ENCODE data around the gene ANO6. TPM values are rescaled to one million over a fixed set of nuclear protein-coding genes. Genes with fewer than 3 reads are reported as not detected.
"Not testable (repeated sequence)": the region's sequence is repeated elsewhere in the genome, so short reads cannot be mapped to it uniquely, and the experiment has no call there.

ANO6 gene
- total and polyA plus RNA-seq, 5 donors, result 14.4 to 51.0 (median 46.8) TPM

DNA sequence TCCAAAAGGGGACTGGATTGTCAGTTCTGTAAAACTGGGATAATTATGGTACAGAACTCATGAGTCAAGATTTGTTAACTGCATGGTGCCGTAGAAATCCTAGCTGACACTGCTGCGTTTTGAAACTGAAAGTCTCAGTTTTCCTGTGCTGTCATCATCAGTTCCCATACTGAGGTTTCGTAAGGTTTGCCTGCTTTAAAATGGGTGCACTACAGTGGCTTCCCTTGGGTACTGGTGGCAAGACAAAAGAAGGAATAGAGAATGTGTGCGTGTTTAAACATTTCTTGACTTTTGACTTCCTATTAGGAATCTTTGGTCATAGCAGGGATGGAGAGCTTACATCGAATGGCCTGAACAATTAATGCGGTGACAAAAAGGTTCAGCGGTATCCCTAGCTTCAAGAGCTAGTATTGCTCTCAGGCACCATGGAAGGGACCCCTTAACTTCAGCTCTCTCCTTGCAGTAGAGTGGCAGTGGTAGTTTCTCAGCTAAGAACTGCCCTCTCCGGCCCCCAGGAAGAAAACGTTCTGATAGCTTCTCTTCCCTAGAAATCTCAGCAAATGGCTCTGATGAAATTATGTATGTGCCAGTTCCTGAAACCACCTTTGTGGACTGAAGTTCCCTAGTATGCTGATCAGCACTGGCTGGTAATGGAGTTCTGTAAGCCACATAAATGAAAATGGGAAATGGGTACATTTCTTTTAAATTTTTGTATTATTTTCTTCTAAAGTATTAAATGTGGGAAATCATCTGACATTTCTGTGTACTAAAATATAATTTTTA lies 28.9 kb downstream of the ANO6 start:
- DNase-seq (no peak), ATAC-seq (peak; percentile 75 to 79)
- Histone ChIP-seq H3K27ac (ENCODE audit: low read length) (peak overlapping the region; percentile 19), H3K9me3 (ENCODE audit: control insufficient read depth, low read length) (no peaks in the 10 kb centered on the region), H3K4me1 (ENCODE audit: control insufficient read depth, insufficient read depth, low read length) (peaks cover 6% of the 10 kb centered on the region), H3K4me3 (ENCODE audit: low read length) (peak overlapping the region; percentile 35), H3K27me3 (ENCODE audit: control insufficient read depth, insufficient read depth) (no peaks in the 10 kb centered on the region)
- 77% methylated on average over 9 of the region's 9 CpGs for WGBS
- intact Hi-C loops (cut with DNase I), result no loop called here

DNA sequence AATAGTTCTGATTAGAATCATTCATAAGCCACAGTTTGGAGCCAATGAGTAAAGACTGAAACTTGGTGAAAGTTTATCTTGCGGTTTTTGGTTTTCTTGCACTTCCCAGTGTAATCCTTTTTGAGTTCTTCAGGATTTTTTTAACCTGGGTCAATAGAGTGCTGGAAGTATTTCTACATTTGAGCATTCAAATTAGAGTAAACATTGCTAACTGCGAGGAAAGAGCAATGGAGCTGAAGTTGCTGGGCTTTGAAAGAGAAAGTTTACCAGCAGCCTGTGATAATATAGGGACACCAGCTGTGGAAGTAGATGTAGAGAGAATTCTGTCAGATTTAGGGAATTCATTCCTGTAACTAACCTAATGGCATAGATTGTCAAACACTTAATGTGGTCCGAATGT lies 30.3 kb downstream of the ANO6 start:
- intact Hi-C loops (cut with DNase I), result no loop called here
- no peak overlapping the region for H3K4me3 ChIP-seq (ENCODE audit: low read length)
- WGBS, result 94% methylated on average over 3 of the region's 3 CpGs
- H3K27ac ChIP-seq (ENCODE audit: low read length), result no peak overlapping the region
- DNase-seq (no peak), ATAC-seq (no peak)
- no peaks in the 10 kb centered on the region for H3K27me3 ChIP-seq (ENCODE audit: control insufficient read depth, insufficient read depth)
- peaks cover 6% of the 10 kb centered on the region for H3K4me1 ChIP-seq (ENCODE audit: control insufficient read depth, insufficient read depth, low read length)
- H3K9me3 ChIP-seq (ENCODE audit: control insufficient read depth, low read length), result no peaks in the 10 kb centered on the region

DNA sequence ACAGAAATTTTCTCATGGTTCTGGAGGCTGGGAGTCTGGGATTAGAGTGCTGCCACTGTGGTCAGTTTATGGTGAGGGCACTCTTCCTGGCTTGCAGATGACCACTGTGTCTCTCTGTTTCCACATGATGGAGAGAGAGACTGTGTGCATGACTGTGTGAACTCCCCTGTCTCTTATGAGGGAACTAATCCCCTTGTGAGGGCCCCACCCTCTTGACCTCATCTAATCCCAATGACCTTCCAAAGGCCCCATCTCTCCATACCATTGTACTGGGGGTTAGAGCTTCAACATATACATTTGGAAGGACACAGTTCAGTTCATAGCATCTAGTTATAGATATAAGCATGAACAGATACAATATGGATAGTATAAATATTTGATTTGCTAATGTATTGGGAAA lies 31.7 kb downstream of the ANO6 start:
- H3K4me3 ChIP-seq (ENCODE audit: low read length), result no peak overlapping the region
- no peak overlapping the region for H3K27ac ChIP-seq (ENCODE audit: low read length)
- DNase-seq (no peak), ATAC-seq (no peak)
- H3K9me3 ChIP-seq (ENCODE audit: control insufficient read depth, low read length), result no peaks in the 10 kb centered on the region
- no peaks in the 10 kb centered on the region for H3K27me3 ChIP-seq (ENCODE audit: control insufficient read depth, insufficient read depth)
- intact Hi-C loops (cut with DNase I), result no loop called here
- H3K4me1 ChIP-seq (ENCODE audit: control insufficient read depth, insufficient read depth, low read length), result peaks cover 3% of the 10 kb centered on the region

DNA sequence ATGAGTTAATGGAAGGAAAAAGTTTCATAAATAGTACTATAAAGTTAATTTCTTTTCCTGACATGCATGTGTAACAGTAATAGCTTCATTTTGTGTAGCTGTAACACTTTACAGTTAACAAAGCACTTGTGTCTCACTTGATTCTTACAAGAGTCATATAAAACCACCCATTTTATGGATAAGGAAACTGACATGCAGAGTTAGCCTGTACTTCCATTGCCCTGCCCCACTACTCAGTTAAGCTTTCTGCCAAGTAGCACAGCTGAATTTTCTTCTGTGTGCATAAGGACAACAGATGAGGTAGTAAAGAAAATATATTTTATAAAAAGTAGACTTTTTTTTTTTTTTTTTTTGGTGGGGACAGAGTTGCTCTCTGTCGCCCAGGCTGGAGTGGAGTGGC lies 32.2 kb downstream of the ANO6 start:
- H3K9me3 ChIP-seq (ENCODE audit: control insufficient read depth, low read length), result no peaks in the 10 kb centered on the region
- ATAC-seq (no peak), DNase-seq (no peak)
- no peaks in the 10 kb centered on the region for H3K27me3 ChIP-seq (ENCODE audit: control insufficient read depth, insufficient read depth)
- H3K4me3 ChIP-seq (ENCODE audit: low read length), result no peak overlapping the region
- no peak overlapping the region for H3K27ac ChIP-seq (ENCODE audit: low read length)
- intact Hi-C loops (cut with DNase I), result no loop called here
- WGBS, result 96% methylated on average over 1 of the region's 1 CpG
- peaks cover 3% of the 10 kb centered on the region for H3K4me1 ChIP-seq (ENCODE audit: control insufficient read depth, insufficient read depth, low read length)

DNA sequence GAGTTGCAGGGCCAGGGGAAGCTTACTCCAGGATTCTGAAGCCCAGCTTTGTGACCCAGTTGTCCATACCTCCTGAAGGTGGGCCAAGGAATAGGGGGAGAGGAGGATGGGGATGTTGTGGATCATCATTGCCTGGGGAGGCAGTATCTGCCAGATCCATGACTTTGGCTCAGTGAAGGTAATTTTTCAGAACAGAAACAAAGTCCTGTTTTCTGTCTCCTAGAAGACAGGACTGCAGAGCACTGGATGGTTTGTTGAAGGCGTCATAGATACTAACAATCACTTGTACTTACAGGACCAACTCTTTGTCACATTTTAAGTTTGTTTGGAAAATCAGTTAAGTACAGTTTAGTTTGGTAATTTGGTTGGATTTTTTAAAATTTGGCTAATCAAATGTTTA lies 38.4 kb downstream of the ANO6 start:
- H3K9me3 ChIP-seq (ENCODE audit: control insufficient read depth, low read length), result no peaks in the 10 kb centered on the region
- H3K4me3 ChIP-seq (ENCODE audit: low read length), result no peak overlapping the region
- ATAC-seq (no peak), DNase-seq (no peak)
- intact Hi-C loops (cut with DNase I), result no loop called here
- no peaks in the 10 kb centered on the region for H3K27me3 ChIP-seq (ENCODE audit: control insufficient read depth, insufficient read depth)
- H3K4me1 ChIP-seq (ENCODE audit: control insufficient read depth, insufficient read depth, low read length), result peaks cover 7% of the 10 kb centered on the region
- 76% methylated on average over 1 of the region's 1 CpG for WGBS
- H3K27ac ChIP-seq (ENCODE audit: low read length), result no peak overlapping the region

DNA sequence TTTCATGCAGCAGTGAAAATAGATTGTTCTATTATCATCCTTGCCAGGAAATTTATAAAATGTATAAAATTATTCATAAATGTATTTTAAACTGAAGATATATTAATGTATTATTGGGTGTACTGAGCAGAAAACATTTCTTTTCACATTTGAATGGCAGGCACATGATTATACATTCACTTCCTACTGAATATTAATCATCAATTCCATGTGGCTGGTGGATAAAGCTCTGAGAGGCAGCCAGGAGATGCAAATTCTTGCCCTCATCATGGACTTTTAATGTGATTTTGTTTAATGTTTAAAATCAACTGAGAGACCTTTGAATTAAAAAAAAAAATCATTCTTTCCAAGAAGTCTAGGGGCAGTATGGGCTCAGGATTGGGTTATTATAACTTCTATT lies 40.8 kb downstream of the ANO6 start:
- Histone ChIP-seq H3K4me1 (ENCODE audit: control insufficient read depth, insufficient read depth, low read length) (peaks cover 16% of the 10 kb centered on the region), H3K4me3 (ENCODE audit: low read length) (no peak overlapping the region), H3K27ac (ENCODE audit: low read length) (no peak overlapping the region), H3K27me3 (ENCODE audit: control insufficient read depth, insufficient read depth) (no peaks in the 10 kb centered on the region), H3K9me3 (ENCODE audit: control insufficient read depth, low read length) (no peaks in the 10 kb centered on the region)
- ATAC-seq (no peak), DNase-seq (no peak)
- intact Hi-C loops (cut with DNase I), result no loop called here

DNA sequence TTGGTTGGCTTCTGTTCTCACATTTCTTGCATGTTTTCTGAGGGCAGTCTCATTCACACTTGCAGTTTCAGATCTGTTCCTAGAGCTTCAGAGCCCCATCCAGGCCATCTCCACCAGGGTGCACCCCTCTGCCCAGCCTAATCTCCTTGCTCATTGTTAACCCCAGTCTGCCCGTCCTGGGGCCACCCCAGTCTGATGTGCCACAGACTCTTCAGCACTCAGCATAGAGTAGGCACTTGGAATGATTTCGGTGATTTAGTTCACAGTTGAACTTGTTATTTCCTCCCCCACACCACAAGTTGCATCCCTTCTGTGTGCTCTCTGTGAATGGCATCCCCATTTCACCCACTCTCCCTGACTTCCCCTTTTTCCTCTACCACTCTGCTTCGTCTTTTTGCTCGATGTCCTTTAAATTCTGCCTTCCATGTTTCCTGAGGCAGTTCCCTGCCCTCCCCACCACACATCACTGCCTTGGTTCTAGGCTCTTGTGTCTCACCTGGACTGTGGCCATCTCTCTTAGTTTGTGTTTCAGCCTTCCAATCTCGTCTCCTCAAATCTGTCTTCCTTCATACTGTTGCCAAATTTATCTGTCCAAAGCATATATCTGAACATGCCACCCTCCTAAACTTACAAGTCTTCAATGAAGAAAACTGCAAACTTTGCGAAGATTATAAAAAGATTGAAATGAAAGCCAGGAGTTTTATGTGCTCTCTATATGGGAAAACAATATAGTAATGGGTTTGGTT lies 41.5 kb downstream of the ANO6 start:
- Histone ChIP-seq H3K27ac (ENCODE audit: low read length) (no peak overlapping the region), H3K27me3 (ENCODE audit: control insufficient read depth, insufficient read depth) (no peaks in the 10 kb centered on the region), H3K4me1 (ENCODE audit: control insufficient read depth, insufficient read depth, low read length) (peaks cover 16% of the 10 kb centered on the region), H3K4me3 (ENCODE audit: low read length) (no peak overlapping the region), H3K9me3 (ENCODE audit: control insufficient read depth, low read length) (no peaks in the 10 kb centered on the region)
- ATAC-seq, result peak in 1 of 2 donors; percentile 49
- DNase-seq, result no peak
- 68% methylated on average over 6 of the region's 6 CpGs for WGBS
- intact Hi-C loops (cut with DNase I), result no loop called here

DNA sequence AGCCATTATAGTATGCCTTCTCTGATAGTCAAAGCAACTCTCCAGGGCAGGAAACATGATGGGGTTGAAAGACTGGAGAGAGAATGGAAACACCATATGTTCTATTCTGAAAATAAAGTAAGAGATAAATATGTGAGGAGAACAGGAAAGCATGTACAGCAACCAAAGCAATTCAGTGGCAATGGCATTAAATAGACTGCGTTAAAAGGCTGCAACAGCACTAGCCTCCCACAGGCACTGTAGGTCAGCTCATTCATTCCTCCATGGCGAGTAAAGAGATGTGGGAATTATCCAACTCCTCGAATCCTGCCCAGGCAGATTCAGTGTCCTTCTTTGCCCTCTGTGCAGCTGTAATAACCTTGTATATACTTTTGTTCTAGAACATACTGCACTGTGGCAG lies 43.8 kb downstream of the ANO6 start:
- no peak overlapping the region for H3K4me3 ChIP-seq (ENCODE audit: low read length)
- H3K4me1 ChIP-seq (ENCODE audit: control insufficient read depth, insufficient read depth, low read length), result peaks cover 18% of the 10 kb centered on the region
- no peak for ATAC-seq
- no peak for DNase-seq
- 55% methylated on average over 3 of the region's 3 CpGs for whole genome bisulfite sequencing
- H3K27ac ChIP-seq (ENCODE audit: low read length), result no peak overlapping the region
- H3K9me3 ChIP-seq (ENCODE audit: control insufficient read depth, low read length), result no peaks in the 10 kb centered on the region
- intact Hi-C loops (cut with DNase I), result no loop called here
- no peaks in the 10 kb centered on the region for H3K27me3 ChIP-seq (ENCODE audit: control insufficient read depth, insufficient read depth)

DNA sequence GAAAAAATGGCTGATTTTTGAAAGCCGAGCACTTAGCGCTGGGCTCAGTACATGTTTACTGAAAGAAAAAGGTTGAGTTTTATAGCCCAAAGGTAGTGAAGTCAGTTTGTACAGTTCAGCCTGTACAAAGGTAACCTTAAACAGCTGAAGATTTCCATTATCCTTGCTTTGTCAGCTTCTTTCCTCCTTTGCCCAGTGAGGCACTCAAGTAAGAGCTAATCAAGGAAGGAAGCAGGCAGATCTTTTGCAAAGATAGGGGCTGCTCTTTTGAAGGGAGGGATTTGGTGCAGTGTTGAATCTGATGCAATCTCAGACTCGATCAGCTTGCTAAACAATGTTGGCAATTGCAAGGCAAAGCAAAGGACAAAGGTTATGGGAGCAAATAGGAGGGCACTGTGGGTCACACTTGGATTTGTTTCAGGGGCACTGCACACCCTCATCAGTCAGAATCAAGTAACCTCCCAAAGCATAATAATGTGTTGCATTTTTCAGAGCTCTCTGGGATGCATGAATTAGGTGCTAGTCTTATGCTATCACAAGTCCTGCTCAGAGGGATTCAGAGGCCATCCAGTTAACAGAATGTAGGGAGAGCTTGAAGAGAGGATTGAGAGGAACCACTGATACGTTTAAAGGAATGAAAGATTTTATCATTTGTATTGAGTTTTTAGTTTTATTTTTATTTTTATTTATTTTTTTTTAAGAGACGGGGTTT lies 44.4 kb downstream of the ANO6 start:
- Histone ChIP-seq H3K27me3 (ENCODE audit: control insufficient read depth, insufficient read depth) (no peaks in the 10 kb centered on the region), H3K27ac (ENCODE audit: low read length) (no peak overlapping the region), H3K4me1 (ENCODE audit: control insufficient read depth, insufficient read depth, low read length) (peaks cover 18% of the 10 kb centered on the region), H3K4me3 (ENCODE audit: low read length) (no peak overlapping the region), H3K9me3 (ENCODE audit: control insufficient read depth, low read length) (no peaks in the 10 kb centered on the region)
- DNase-seq, result no peak
- intact Hi-C loops (cut with DNase I), result no loop called here
- ATAC-seq, result peak; percentile 15 to 58
- WGBS, result 71% methylated on average over 5 of the region's 5 CpGs

DNA sequence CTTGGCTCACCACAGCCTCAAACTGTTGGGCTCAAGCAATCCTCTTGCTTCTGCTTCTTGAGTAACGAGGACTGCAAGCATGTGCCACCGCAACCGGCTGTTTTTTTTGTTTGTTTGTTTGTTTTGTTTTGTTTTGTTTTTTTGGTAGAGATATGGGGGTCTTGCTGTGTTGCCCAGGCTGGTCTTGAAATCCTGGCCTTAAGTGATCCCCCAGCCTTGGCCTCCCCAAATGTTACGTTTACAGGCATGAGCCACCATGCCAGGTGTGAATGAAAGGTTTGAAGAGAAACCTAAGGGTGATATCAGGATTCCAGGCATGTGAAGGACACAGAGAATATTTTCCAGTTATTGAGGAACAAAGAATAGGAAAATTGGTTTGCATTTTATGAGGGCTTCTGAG lies 45.0 kb downstream of the ANO6 start:
- no peak overlapping the region for H3K4me3 ChIP-seq (ENCODE audit: low read length)
- DNase-seq (no peak), ATAC-seq (no peak)
- H3K27me3 ChIP-seq (ENCODE audit: control insufficient read depth, insufficient read depth), result no peaks in the 10 kb centered on the region
- no peaks in the 10 kb centered on the region for H3K9me3 ChIP-seq (ENCODE audit: control insufficient read depth, low read length)
- intact Hi-C loops (cut with DNase I), result no loop called here
- H3K4me1 ChIP-seq (ENCODE audit: control insufficient read depth, insufficient read depth, low read length), result peaks cover 18% of the 10 kb centered on the region
- no peak overlapping the region for H3K27ac ChIP-seq (ENCODE audit: low read length)
- 93% methylated on average over 4 of the region's 4 CpGs for WGBS

DNA sequence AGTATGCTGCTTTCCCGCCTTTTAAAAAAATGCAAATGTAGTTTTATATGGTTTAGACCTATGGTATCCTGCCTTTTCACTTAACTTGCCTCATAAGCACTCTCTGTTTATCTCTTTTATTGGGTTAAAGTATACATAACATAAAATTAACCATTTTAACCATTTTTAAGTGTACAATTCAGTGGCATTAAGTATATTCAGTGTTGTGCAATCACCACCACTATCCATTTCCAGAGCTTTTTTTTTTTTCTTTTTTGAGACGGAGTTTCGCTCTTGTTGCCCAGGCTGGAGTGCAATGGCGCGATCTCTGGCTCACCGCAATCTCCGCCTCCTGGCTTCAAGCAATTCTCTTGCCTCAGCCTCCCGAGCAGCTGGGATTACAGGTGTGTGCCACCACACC lies 46.3 kb downstream of the ANO6 start:
- WGBS, result 99% methylated on average over 8 of the region's 8 CpGs
- H3K4me3 ChIP-seq (ENCODE audit: low read length); intact Hi-C loops (cut with DNase I); DNase-seq; H3K27ac ChIP-seq (ENCODE audit: low read length); H3K27me3 ChIP-seq (ENCODE audit: control insufficient read depth, insufficient read depth); ATAC-seq; H3K9me3 ChIP-seq (ENCODE audit: control insufficient read depth, low read length): not testable (repeated sequence)
- H3K4me1 ChIP-seq (ENCODE audit: control insufficient read depth, insufficient read depth, low read length), result peaks cover 17% of the 10 kb centered on the region
